MM.1S (cell line): Measurements from ENCODE around the gene CALML3.

ENCODE experiments used
- DNase-seq: peaks from one replicate; pipeline ENCODE4 v3.0.0-alpha.2; 2015
- H2AFZ ChIP-seq: fragments of 300-600 bp; sonication (generic); 2 replicates; pipeline ENCODE4 v1.6.0; 2016; ENCODE audit warnings: antibody characterized with exemption, low read length
- H3F3A ChIP-seq: fragments of 300-600 bp; sonication (generic); 2 replicates; pipeline ENCODE4 v1.6.1; 2016; ENCODE audit warnings: mild to moderate bottlenecking, antibody characterized with exemption, low read length, moderate library complexity, mixed read lengths; ENCODE audit not compliant: insufficient read depth
- H3K27ac ChIP-seq: fragments of 300-600 bp; sonication (generic); 2 replicates; pipeline ENCODE4 v1.5.1; 2016; ENCODE audit warnings: mild to moderate bottlenecking, low read length
- H3K27me3 ChIP-seq: fragments of 300-600 bp; sonication (generic); replicated peaks from 2 replicates; pipeline ENCODE4 v1.6.0; 2016; ENCODE audit warnings: low read length; ENCODE audit not compliant: insufficient read depth
- H3K36me3 ChIP-seq: fragments of 300-600 bp; sonication (generic); replicated peaks from 2 replicates; pipeline ENCODE4 v1.6.1; 2016; ENCODE audit warnings: mild to moderate bottlenecking, low read length, mixed read lengths; ENCODE audit not compliant: insufficient read depth
- H3K4me1 ChIP-seq: fragments of 300-600 bp; sonication (generic); 2 replicates; pipeline ENCODE4 v1.6.1; 2016; ENCODE audit warnings: low read length, mixed read lengths
- H3K4me2 ChIP-seq: fragments of 300-600 bp; sonication (generic); 2 replicates; pipeline ENCODE4 v1.6.0; 2016; ENCODE audit warnings: low read depth, low read length
- H3K4me3 ChIP-seq: fragments of 300-600 bp; sonication (generic); 2 replicates; pipeline ENCODE4 v1.5.1; 2016; ENCODE audit warnings: low read length, mixed read lengths
- H3K79me2 ChIP-seq: fragments of 300-600 bp; sonication (generic); 2 replicates; pipeline ENCODE4 v1.6.1; 2016; ENCODE audit warnings: mixed run types, low read length, mixed read lengths
- H3K9ac ChIP-seq: fragments of 300-600 bp; sonication (generic); 2 replicates; pipeline ENCODE4 v1.6.1; 2016; ENCODE audit warnings: low read length, mixed read lengths
- H3K9me2 ChIP-seq: fragments of 300-600 bp; sonication (generic); replicated peaks from 2 replicates; pipeline ENCODE4 v1.6.1; 2016; ENCODE audit warnings: mild to moderate bottlenecking, low read length, mixed read lengths; ENCODE audit not compliant: insufficient read depth
- H3K9me3 ChIP-seq: fragments of 300-600 bp; sonication (generic); replicated peaks from 2 replicates; pipeline ENCODE4 v1.6.1; 2016; ENCODE audit warnings: mild to moderate bottlenecking, low read length, mixed read lengths; ENCODE audit not compliant: insufficient read depth
- H4K20me1 ChIP-seq: fragments of 300-600 bp; sonication (generic); 2 replicates; pipeline ENCODE4 v1.6.1; 2016; ENCODE audit warnings: mild to moderate bottlenecking, low read length, moderate library complexity, mixed read lengths; ENCODE audit not compliant: insufficient read depth
- EZH2 ChIP-seq: fragments of 300-600 bp; sonication (generic); optimal IDR thresholded peaks from 2 replicates; pipeline ENCODE3; 2017; ENCODE audit warnings: low read depth, mild to moderate bottlenecking, antibody characterized with exemption, low read length, mixed read lengths
- EZH2phosphoT487 ChIP-seq: fragments of 300-600 bp; sonication (generic); IDR thresholded peaks from 2 replicates; pipeline ENCODE4 v1.6.1; 2018; ENCODE audit warnings: antibody characterized with exemption, low read length
- TF ChIP-seq, protein P1 (sequence below): fragments of 300-600 bp; sonication (generic); IDR thresholded peaks from 2 replicates; pipeline ENCODE4 v1.5.1; 2016; ENCODE audit warnings: antibody characterized with exemption, low read length, mixed read lengths

The CALML3 gene

DNA sequence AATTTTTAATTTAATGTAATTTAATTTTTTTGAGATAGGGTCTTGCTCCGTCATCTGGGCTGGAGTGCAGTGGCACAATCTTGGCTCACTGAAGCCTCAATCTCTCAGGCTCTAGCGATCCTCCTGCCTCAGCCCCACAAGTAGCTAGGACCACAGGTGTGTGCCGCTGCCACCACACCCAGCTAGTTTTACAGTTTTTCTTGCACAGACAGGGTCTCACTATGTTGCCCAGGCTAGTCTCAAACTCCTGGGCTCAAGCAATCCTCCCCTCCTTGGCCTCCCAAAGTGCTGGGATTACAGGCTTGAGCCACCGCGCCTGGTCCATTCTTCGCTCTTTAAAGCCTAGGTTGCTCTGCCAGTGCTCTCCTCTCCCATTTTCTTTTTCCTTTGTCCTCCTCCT lies 12.9 kb downstream of the CALML3 start:
- Histone ChIP-seq H3K27ac (no peak overlapping the region), H3F3A (no peaks in the 10 kb centered on the region), H2AFZ (no peak overlapping the region), H3K4me1 (no peaks in the 10 kb centered on the region), H3K4me2 (no peak overlapping the region), H3K27me3 (no peaks in the 10 kb centered on the region), H3K9me3 (no peaks in the 10 kb centered on the region), H3K4me3 (no peak overlapping the region), H3K9me2 (no peaks in the 10 kb centered on the region), H3K79me2 (no peaks in the 10 kb centered on the region), H4K20me1 (no peaks in the 10 kb centered on the region), H3K36me3 (no peaks in the 10 kb centered on the region), H3K9ac (no peak overlapping the region)
- TF ChIP-seq, protein P1, sequence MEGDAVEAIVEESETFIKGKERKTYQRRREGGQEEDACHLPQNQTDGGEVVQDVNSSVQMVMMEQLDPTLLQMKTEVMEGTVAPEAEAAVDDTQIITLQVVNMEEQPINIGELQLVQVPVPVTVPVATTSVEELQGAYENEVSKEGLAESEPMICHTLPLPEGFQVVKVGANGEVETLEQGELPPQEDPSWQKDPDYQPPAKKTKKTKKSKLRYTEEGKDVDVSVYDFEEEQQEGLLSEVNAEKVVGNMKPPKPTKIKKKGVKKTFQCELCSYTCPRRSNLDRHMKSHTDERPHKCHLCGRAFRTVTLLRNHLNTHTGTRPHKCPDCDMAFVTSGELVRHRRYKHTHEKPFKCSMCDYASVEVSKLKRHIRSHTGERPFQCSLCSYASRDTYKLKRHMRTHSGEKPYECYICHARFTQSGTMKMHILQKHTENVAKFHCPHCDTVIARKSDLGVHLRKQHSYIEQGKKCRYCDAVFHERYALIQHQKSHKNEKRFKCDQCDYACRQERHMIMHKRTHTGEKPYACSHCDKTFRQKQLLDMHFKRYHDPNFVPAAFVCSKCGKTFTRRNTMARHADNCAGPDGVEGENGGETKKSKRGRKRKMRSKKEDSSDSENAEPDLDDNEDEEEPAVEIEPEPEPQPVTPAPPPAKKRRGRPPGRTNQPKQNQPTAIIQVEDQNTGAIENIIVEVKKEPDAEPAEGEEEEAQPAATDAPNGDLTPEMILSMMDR, result no peak
- no peak for TF ChIP-seq EZH2phosphoT487
- no peak for TF ChIP-seq EZH2
- DNase-seq, result no peak

DNA sequence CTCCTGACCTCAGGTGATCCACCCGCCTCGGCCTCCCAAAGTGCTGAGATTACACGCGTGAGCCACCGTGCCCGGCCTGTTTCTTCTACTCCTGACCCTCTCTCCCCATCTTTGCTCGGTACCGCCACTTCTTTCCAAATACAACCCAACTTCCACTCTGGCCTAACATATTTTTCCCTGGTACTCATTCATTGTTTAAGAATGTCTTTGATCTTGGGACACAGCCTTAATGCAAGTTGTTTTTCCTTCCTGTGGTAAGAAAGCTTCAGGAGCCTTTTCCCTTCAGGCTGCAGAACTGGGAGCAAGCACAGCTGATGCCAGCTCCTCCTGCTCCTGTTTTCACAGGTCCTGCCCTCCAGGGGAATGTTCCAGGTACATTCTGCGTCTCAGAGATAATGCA lies 13.7 kb downstream of the CALML3 start:
- no peaks in the 10 kb centered on the region for H4K20me1 ChIP-seq
- H3K36me3 ChIP-seq, result no peaks in the 10 kb centered on the region
- no peaks in the 10 kb centered on the region for H3K79me2 ChIP-seq
- no peak for DNase-seq
- H3K9me3 ChIP-seq, result no peaks in the 10 kb centered on the region
- H3K27ac ChIP-seq, result no peak overlapping the region
- H3K4me3 ChIP-seq, result no peak overlapping the region
- H3K4me1 ChIP-seq, result no peaks in the 10 kb centered on the region
- H3F3A ChIP-seq, result no peaks in the 10 kb centered on the region
- no peak overlapping the region for H2AFZ ChIP-seq
- TF ChIP-seq EZH2, result no peak
- TF ChIP-seq EZH2phosphoT487, result no peak
- TF ChIP-seq, protein P1, result no peak
- H3K9me2 ChIP-seq, result no peaks in the 10 kb centered on the region
- no peaks in the 10 kb centered on the region for H3K27me3 ChIP-seq
- H3K4me2 ChIP-seq, result no peak overlapping the region
- no peak overlapping the region for H3K9ac ChIP-seq

DNA sequence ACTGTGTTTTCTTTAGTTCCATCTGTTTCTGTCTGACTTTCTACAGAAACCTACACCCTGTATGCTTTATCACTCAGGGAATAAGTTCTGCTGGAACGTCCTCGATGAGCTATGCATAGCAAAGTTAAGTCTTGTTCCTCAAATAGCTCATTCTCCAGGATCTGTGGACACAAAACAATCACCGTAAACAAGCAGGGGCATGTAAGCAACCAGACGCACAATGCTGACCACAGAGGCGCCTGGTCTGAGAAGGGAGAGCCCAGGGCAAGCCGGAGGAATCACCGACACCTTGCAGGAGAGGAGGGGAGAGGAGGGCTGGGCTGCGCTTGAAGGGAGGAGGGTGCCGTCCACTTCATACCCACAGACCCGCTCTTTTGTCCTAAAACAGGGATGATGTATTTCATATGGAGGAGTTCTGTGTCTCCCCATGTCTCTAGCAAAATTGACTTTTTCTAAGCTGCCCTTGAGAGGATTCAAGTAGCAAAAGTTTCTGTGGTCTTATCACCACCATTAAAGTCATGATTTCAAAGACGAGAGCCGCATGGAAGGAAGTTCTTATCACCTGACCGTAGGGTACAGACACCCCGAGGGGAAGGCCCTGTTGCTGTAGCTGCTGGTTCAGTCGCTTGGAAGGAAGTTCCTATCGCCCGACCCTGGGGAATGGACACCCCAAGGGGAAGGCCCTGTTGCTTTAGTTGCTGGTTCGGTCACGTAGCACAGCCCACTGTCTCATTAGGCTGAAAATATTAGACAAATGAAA lies 14.3 kb downstream of the CALML3 start:
- no peak for TF ChIP-seq EZH2
- TF ChIP-seq EZH2phosphoT487, result no peak
- TF ChIP-seq, protein P1, result no peak
- Histone ChIP-seq H3F3A (no peaks in the 10 kb centered on the region), H3K79me2 (no peaks in the 10 kb centered on the region), H3K27ac (no peak overlapping the region), H3K4me2 (no peak overlapping the region), H3K9me3 (no peaks in the 10 kb centered on the region), H3K4me1 (no peaks in the 10 kb centered on the region), H4K20me1 (no peaks in the 10 kb centered on the region), H3K27me3 (no peaks in the 10 kb centered on the region), H3K36me3 (no peaks in the 10 kb centered on the region), H2AFZ (no peak overlapping the region), H3K9me2 (no peaks in the 10 kb centered on the region), H3K9ac (no peak overlapping the region), H3K4me3 (no peak overlapping the region)
- no peak for DNase-seq
